A673 (cell line): ENCODE measurements around the gene LACTBL1. TPM values are rescaled to one million over a fixed set of nuclear protein-coding genes. Genes with fewer than 3 reads are reported as not detected.

Experiments
- BruUV-seq: library from RNA; stranded (reverse); fragments of 400-500 nt; replicated peaks from 2 replicates; lab custom pipeline; 2021; lab: Mats Ljungman, UMichigan
- CTCF ChIA-PET: fragments of 300-600 bp; sonication (Branson Sonifier 250); formaldehyde crosslinking; loops from one replicate; lab custom pipeline; 2022; ENCODE audit warnings: antibody characterized with exemption; lab: Charles Lee
- POLR2A ChIA-PET: fragments of 300-600 bp; sonication (Branson Sonifier 250); formaldehyde crosslinking; loops from one replicate; lab custom pipeline; 2022; ENCODE audit warnings: antibody characterized with exemption; ENCODE audit not compliant: low non-redundant PET; lab: Charles Lee
- DNase-seq: peaks from one replicate; pipeline ENCODE4 v3.0.0-alpha.2; 2015; ENCODE audit warnings: low spot score
- H3K27ac ChIP-seq: fragments of 200-600 bp; sonication (generic); 2 replicates; pipeline ENCODE4 v1.5.1; 2016; ENCODE audit warnings: mixed run types, low read depth, mild to moderate bottlenecking, mixed read lengths, antibody characterized with exemption, low read length; ENCODE audit not compliant: poor library complexity, severe bottlenecking
- H3K27me3 ChIP-seq: fragments of 200-600 bp; sonication (generic); replicated peaks from 2 replicates; pipeline ENCODE4 v1.6.1; 2017; ENCODE audit warnings: mixed run types, low read depth, mild to moderate bottlenecking, mixed read lengths, antibody characterized with exemption, low read length; ENCODE audit not compliant: insufficient read depth, poor library complexity
- H3K36me3 ChIP-seq: fragments of 200-600 bp; sonication (generic); 2 replicates; pipeline ENCODE4 v1.6.1; 2016; ENCODE audit warnings: mixed run types, mild to moderate bottlenecking, mixed read lengths, antibody characterized with exemption, low read length; ENCODE audit not compliant: insufficient read depth, poor library complexity, severe bottlenecking
- H3K4me1 ChIP-seq: fragments of 200-600 bp; sonication (generic); 2 replicates; pipeline ENCODE4 v1.6.1; 2017; ENCODE audit warnings: mixed run types, mild to moderate bottlenecking, mixed read lengths, antibody characterized with exemption, low read length; ENCODE audit not compliant: insufficient read depth, poor library complexity, severe bottlenecking
- H3K4me3 ChIP-seq: fragments of 200-600 bp; sonication (generic); 2 replicates; pipeline ENCODE4 v1.5.1; 2016; ENCODE audit warnings: low read depth, mixed run types, mild to moderate bottlenecking, mixed read lengths, low read length; ENCODE audit not compliant: poor library complexity, severe bottlenecking
- H3K9me3 ChIP-seq: fragments of 200-600 bp; sonication (generic); 2 replicates; pipeline ENCODE4 v1.6.1; 2016; ENCODE audit warnings: mixed run types, low read depth, mild to moderate bottlenecking, mixed read lengths, antibody characterized with exemption, low read length; ENCODE audit not compliant: poor library complexity, severe bottlenecking
- EZH2 ChIP-seq: fragments of 200-600 bp; sonication (generic); IDR thresholded peaks from 2 replicates; pipeline ENCODE4 v1.6.1; 2017; ENCODE audit warnings: borderline replicate concordance, low read depth, mild to moderate bottlenecking, mixed read lengths, antibody characterized with exemption, low read length; ENCODE audit not compliant: poor library complexity, severe bottlenecking
- intact Hi-C: fragments of 100-400 bp; cut with micrococcal nuclease; formaldehyde crosslinking; loops from one replicate; pipeline ENCODE4 v1.10.0; 2022; ENCODE audit not compliant: unreplicated experiment
- total RNA-seq: library from RNA; stranded (reverse); gene quantifications from 2 replicates; pipeline ENCODE4 v1.2.3, GENCODE V29; 2021
- TF ChIP-seq, protein P1 (sequence below): fragments of 300-800, 200-600 bp; sonication (generic); conservative IDR thresholded peaks from 2 replicates; pipeline ENCODE4 v1.5.1; 2017; ENCODE audit warnings: low read depth, mild to moderate bottlenecking, antibody characterized with exemption, low read length, moderate library complexity, mixed read lengths

The LACTBL1 gene
- total RNA-seq, 1 experiment from 2014 or later = 0.24 TPM

DNA sequence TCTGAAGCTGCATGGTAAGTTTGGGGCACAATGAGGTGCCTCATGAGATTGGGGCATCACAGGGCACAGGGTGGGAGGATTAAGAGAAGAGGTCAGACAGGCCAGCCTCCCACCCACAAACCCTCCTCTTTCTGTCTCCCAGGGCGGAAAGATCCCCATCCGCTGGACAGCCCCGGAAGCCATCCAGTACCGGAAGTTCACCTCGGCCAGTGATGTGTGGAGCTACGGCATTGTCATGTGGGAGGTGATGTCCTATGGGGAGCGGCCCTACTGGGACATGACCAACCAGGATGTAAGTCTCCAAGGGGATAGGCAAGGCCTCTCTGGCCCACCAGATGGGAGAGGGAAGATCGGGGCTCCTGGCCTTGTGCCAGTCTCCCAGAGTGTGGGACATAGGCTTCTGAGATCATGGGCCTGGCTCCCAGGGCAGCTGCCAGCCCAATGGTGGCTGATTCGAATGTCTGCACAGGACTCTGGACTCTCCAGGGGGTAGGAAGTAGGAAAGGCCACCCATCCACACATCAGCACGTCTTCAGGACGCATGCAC is 63.7 kb downstream of the LACTBL1 start:
- H3K27me3 ChIP-seq = no peaks in the 10 kb centered on the region
- DNase-seq = no peak
- no peak for TF ChIP-seq EZH2
- TF ChIP-seq, protein P1, sequence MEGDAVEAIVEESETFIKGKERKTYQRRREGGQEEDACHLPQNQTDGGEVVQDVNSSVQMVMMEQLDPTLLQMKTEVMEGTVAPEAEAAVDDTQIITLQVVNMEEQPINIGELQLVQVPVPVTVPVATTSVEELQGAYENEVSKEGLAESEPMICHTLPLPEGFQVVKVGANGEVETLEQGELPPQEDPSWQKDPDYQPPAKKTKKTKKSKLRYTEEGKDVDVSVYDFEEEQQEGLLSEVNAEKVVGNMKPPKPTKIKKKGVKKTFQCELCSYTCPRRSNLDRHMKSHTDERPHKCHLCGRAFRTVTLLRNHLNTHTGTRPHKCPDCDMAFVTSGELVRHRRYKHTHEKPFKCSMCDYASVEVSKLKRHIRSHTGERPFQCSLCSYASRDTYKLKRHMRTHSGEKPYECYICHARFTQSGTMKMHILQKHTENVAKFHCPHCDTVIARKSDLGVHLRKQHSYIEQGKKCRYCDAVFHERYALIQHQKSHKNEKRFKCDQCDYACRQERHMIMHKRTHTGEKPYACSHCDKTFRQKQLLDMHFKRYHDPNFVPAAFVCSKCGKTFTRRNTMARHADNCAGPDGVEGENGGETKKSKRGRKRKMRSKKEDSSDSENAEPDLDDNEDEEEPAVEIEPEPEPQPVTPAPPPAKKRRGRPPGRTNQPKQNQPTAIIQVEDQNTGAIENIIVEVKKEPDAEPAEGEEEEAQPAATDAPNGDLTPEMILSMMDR = no peak
- no peak overlapping the region for H3K27ac ChIP-seq
- no peak overlapping the region for H3K4me3 ChIP-seq
- H3K4me1 ChIP-seq = no peaks in the 10 kb centered on the region
- ChIA-PET CTCF (no interaction called here), POLR2A (no interaction called here)
- no peaks in the 10 kb centered on the region for H3K36me3 ChIP-seq
- H3K9me3 ChIP-seq = no peaks in the 10 kb centered on the region
- intact Hi-C loops = no loop called here
- BruUV-seq = no TSS peak

DNA sequence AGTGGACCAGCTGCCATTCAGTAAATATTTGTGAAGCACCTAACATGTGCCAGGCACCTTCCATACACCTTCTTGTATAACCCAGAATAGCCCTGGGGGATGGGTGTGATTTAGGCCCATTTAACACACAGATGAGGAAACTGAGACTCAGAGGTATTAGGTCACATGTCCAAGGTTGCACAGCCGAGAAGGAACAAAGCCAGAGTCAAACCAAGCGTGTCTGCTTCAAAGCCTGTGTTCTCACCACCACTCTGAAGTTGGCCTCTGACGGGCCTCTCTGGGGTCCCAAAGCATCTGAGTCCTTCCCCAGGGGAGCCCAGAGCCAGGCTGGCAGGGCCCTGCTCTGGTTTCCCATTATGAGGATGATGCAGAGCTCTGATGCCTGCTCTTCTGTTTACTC is 65.1 kb downstream of the LACTBL1 start:
- Histone ChIP-seq H3K36me3 (no peaks in the 10 kb centered on the region), H3K4me3 (no peak overlapping the region), H3K9me3 (no peaks in the 10 kb centered on the region), H3K27me3 (no peaks in the 10 kb centered on the region), H3K4me1 (no peaks in the 10 kb centered on the region), H3K27ac (no peak overlapping the region)
- DNase-seq = no peak
- intact Hi-C loops = no loop called here
- no TSS peak for BruUV-seq
- POLR2A ChIA-PET = no interaction called here
- CTCF ChIA-PET = no interaction called here
- TF ChIP-seq, protein P1 = no peak
- no peak for TF ChIP-seq EZH2

- no peak for DNase-seq
- CTCF ChIA-PET = no interaction called here
- H3K4me1 ChIP-seq = no peaks in the 10 kb centered on the region
Measured at GRCh38 chr1:22906968-22907367, 65.7 kb downstream of the LACTBL1 start.

More at GRCh38 chr1:22906968-22907367, 65.7 kb downstream of the LACTBL1 start:
- TF ChIP-seq EZH2 = no peak
- TF ChIP-seq, protein P1 = no peak
- intact Hi-C loops = no loop called here
- Histone ChIP-seq H3K4me3 (no peak overlapping the region), H3K36me3 (no peaks in the 10 kb centered on the region), H3K27me3 (no peaks in the 10 kb centered on the region), H3K9me3 (no peaks in the 10 kb centered on the region), H3K27ac (no peak overlapping the region)
- BruUV-seq = no TSS peak
- POLR2A ChIA-PET = no interaction called here
